Ectodermal cell (in vitro differentiated cells): Measurements from ENCODE around the gene PHF12.

Source experiments
- H3K27ac ChIP-seq: 2 replicates; pipeline ENCODE4 v1.7.0; 2013; ENCODE audit warnings: mild to moderate bottlenecking, low read depth, low read length; ENCODE audit not compliant: insufficient read depth, poor library complexity, severe bottlenecking
- H3K27me3 ChIP-seq: 2 replicates; pipeline ENCODE4 v1.7.0; 2013; ENCODE audit warnings: mild to moderate bottlenecking, low read length; ENCODE audit not compliant: insufficient read depth, control insufficient read depth, poor library complexity, severe bottlenecking
- H3K36me3 ChIP-seq: one replicate; pipeline ENCODE4 v1.7.0; 2013; ENCODE audit warnings: low read length; ENCODE audit not compliant: control insufficient read depth, insufficient read depth
- H3K4me1 ChIP-seq: one replicate; pipeline ENCODE4 v1.7.0; 2013; ENCODE audit warnings: low read length; ENCODE audit not compliant: control insufficient read depth, insufficient read depth
- H3K4me3 ChIP-seq: 2 replicates; pipeline ENCODE4 v1.7.0; 2013; ENCODE audit warnings: low read depth, low read length, control low read depth; ENCODE audit not compliant: insufficient read depth
- H3K9me3 ChIP-seq: 2 replicates; pipeline ENCODE4 v1.7.0; 2013; ENCODE audit warnings: mild to moderate bottlenecking, low read length, moderate library complexity; ENCODE audit not compliant: control insufficient read depth
- WGBS, 2 experiments: methylation state at CpG; one replicate each; pipeline ENCODE4 v1.1.7; 2013; ENCODE audit warnings: missing lambda C conversion rate in 2 of 2; 5-methylcytosine and 5-hydroxymethylcytosine counted together

The PHF12 gene

DNA sequence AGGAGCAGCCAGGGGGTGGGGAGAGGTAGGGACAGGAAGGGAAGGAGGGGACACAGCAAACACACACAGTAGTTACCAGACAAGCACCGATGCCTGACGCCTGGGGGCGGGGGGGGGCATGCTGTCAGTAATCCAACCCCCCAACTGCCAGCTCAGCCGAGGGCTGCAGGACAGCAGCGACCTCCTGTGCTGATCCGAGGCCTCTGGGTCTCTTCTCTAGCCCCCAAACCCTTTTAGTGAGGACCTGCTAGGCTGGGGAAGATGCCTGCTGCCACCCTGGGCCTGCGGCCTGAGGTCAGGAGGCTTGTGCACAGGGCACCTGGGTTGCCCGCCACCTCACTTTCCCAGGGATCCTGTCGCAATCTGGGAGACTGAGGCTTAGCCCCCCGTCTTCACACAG, 65.4 kb downstream of the PHF12 start:
- H3K4me1 ChIP-seq, result no peaks in the 10 kb centered on the region
- H3K27ac ChIP-seq, result no peak overlapping the region
- peaks cover 23% of the 10 kb centered on the region for H3K36me3 ChIP-seq
- no peaks in the 10 kb centered on the region for H3K27me3 ChIP-seq
- 87 to 91% methylated on average over 10 of the region's 10 CpGs for WGBS, 2 experiments
- H3K4me3 ChIP-seq, result no peak overlapping the region
- H3K9me3 ChIP-seq, result no peaks in the 10 kb centered on the region

GRCh38 chr17:28885363-28885762, 66.0 kb downstream of the PHF12 start:
- H3K4me3 ChIP-seq, result no peak overlapping the region
- H3K4me1 ChIP-seq, result no peaks in the 10 kb centered on the region
- 95 to 97% methylated on average over 4 of the region's 4 CpGs for WGBS, 2 experiments
- H3K27me3 ChIP-seq, result no peaks in the 10 kb centered on the region
- no peaks in the 10 kb centered on the region for H3K9me3 ChIP-seq
- peaks cover 23% of the 10 kb centered on the region for H3K36me3 ChIP-seq
- H3K27ac ChIP-seq, result no peak overlapping the region

GRCh38 chr17:28883967-28884702, 67.2 kb downstream of the PHF12 start:
- Histone ChIP-seq H3K9me3 (no peaks in the 10 kb centered on the region), H3K27me3 (no peaks in the 10 kb centered on the region), H3K36me3 (peaks cover 32% of the 10 kb centered on the region), H3K4me1 (no peaks in the 10 kb centered on the region), H3K27ac (no peak overlapping the region), H3K4me3 (no peak overlapping the region)
- WGBS, 2 experiments, result 94 to 95% methylated on average over 27 of the region's 27 CpGs

DNA sequence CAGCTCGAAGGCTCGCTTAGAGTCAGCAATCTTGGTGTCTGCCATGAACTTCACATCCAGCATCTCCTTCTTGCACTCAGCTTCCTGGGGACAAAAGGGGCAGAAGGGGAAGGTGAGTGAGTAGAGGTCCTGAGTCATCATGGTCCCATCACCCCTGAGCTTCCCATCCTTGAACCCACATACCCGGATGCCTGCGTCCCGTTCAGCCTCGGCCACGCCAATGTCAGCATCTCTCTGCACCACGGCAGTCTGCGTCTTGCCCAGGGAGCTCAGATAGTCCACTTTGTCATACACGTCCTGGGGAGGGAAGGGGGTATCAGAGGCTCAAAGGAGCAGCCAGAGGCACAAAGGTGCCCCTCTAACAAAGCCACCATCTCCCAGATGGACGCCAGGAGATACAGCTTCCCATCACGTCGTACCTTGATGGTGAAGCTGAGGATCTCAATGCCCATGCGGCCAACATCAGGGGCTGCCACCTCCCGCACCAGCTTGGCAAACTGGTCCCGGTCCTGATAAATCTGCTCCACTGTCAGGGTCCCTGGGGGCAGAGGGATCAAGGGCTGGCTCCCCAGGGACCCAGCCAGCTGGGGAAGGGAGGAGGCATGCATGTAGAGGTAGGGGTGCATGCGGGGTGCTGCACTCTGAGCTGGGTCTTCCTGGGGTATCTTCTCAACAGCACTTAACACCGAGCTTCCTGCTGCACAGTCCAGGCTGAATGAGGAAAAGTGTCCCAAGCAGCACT, 69.0 kb downstream of the PHF12 start:
- Histone ChIP-seq H3K9me3 (no peaks in the 10 kb centered on the region), H3K27ac (no peak overlapping the region), H3K27me3 (no peaks in the 10 kb centered on the region), H3K4me1 (no peaks in the 10 kb centered on the region), H3K36me3 (peaks cover 32% of the 10 kb centered on the region), H3K4me3 (no peak overlapping the region)
- WGBS, 2 experiments, result 96 to 97% methylated on average over 18 of the region's 18 CpGs

- Histone ChIP-seq H3K4me1 (no peaks in the 10 kb centered on the region), H3K27me3 (no peaks in the 10 kb centered on the region), H3K36me3 (peaks cover 32% of the 10 kb centered on the region), H3K27ac (no peak overlapping the region), H3K9me3 (no peaks in the 10 kb centered on the region), H3K4me3 (no peak overlapping the region)
- 96% methylated on average over 17 of the region's 17 CpGs for WGBS, 2 experiments
Measured at GRCh38 chr17:28881533-28882056, 69.7 kb downstream of the PHF12 start.

DNA sequence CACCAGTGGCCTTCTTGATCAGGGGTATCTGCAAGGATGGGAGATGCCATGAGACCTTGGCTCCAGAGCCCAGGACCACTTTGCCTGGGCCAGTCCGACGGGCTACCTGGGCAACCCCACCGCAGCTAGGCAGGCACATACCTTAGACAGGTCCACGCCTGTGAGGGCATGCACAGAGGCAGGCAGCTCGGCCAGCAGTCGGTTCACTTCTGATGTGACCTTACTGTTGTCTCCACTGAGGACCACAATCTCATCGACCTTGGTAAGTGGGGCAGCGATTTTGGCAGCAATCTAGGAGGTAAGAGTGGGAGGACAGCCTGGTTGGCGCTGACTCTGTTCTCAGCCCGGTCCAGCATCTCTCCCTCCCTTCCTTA, 70.8 kb downstream of the PHF12 start:
- H3K27me3 ChIP-seq, result no peaks in the 10 kb centered on the region
- H3K4me1 ChIP-seq, result no peaks in the 10 kb centered on the region
- H3K27ac ChIP-seq, result no peak overlapping the region
- WGBS, 2 experiments, result 95 to 96% methylated on average over 10 of the region's 10 CpGs
- H3K4me3 ChIP-seq, result no peak overlapping the region
- peaks cover 32% of the 10 kb centered on the region for H3K36me3 ChIP-seq
- H3K9me3 ChIP-seq, result no peaks in the 10 kb centered on the region

DNA sequence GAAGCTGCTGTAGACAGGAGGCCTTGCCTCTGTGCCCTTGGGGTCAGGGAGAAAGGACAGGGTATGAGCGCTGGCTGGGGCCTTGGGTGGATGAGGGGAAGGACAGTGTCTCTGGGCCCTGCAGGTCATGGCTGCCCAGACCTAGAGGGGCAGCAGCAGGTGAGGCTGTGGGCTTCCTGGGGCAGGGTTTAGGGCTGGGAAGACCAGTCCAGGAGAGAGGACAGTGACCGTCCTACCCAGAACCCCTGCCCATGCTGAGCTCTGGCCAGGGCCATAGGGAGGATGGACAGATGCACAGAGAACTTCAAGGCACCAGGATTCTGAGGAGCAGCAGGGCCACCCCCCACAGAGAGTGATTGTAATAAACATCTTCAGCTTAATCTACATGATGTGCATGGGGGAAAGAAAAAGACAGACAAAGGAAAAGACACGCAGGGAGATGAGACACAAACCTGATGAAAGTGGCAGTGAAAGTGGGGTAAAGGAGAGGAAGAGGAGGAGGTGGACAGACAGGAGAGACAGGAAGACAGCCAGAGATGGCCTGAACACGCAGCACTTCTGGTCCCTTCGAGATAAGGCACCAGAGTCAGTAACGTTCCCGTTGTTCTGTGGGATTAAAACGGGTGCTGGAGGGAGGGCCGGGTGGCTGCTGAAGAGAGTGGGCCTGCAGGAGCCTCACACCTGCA, 71.3 kb downstream of the PHF12 start:
- Histone ChIP-seq H3K9me3 (no peaks in the 10 kb centered on the region), H3K27ac (no peak overlapping the region), H3K27me3 (no peaks in the 10 kb centered on the region), H3K36me3 (peaks cover 28% of the 10 kb centered on the region), H3K4me1 (no peaks in the 10 kb centered on the region), H3K4me3 (no peak overlapping the region)
- 85% methylated on average over 9 of the region's 9 CpGs for WGBS, 2 experiments

- Histone ChIP-seq H3K9me3 (no peaks in the 10 kb centered on the region), H3K27me3 (no peaks in the 10 kb centered on the region), H3K36me3 (peaks cover 25% of the 10 kb centered on the region), H3K27ac (no peak overlapping the region), H3K4me3 (no peak overlapping the region), H3K4me1 (no peaks in the 10 kb centered on the region)
- WGBS, 2 experiments, result 69 to 74% methylated on average over 4 of the region's 4 CpGs
Measured at GRCh38 chr17:28878981-28879380, 72.3 kb downstream of the PHF12 start.

DNA sequence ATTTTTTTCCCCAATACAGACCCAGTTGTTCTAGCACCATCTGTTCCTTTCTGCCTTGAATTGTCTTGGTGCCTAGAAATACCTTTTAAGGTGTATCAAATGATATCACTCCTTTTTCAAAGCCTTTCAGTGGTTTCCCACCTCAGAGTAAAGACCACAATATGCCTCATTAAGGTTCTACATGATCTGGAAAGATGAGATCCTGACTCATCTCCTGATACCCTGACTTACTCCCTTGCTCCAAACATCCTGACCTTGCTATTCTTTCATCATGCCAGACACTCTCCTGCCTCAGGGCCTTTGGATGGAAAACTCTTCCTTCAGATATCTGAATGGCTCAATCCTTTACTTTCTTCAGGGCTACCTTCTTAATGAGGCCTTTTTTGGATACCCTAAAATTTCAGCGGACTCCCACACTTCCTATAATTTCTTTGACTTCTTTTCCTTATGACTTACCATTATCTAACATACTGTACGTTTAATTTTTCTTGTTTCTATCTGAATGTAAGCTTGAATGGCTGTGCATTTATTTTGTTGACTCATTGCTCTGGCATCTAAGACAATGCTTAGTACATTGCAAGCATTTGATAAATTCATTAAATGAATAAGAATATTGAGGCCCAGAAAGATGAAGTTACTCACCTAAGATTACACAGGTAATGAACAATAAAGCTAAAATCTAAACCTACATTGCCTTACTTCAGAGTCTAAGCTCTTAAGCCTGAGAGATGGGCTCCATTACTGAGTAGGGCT, 73.0 kb downstream of the PHF12 start:
- no peaks in the 10 kb centered on the region for H3K4me1 ChIP-seq
- peaks cover 25% of the 10 kb centered on the region for H3K36me3 ChIP-seq
- H3K27me3 ChIP-seq, result no peaks in the 10 kb centered on the region
- no peak overlapping the region for H3K27ac ChIP-seq
- 95 to 100% methylated on average over 1 to 2 of the region's 2 CpGs for WGBS, 2 experiments
- H3K9me3 ChIP-seq, result no peaks in the 10 kb centered on the region
- no peak overlapping the region for H3K4me3 ChIP-seq
